ENCODE measurements around the gene S1PR3. TPM values are rescaled to one million over a fixed set of nuclear protein-coding genes. Genes with fewer than 3 reads are reported as not detected.

The S1PR3 gene
- total RNA-seq, 1 donor from 2014 or later = 4.5 TPM

DNA sequence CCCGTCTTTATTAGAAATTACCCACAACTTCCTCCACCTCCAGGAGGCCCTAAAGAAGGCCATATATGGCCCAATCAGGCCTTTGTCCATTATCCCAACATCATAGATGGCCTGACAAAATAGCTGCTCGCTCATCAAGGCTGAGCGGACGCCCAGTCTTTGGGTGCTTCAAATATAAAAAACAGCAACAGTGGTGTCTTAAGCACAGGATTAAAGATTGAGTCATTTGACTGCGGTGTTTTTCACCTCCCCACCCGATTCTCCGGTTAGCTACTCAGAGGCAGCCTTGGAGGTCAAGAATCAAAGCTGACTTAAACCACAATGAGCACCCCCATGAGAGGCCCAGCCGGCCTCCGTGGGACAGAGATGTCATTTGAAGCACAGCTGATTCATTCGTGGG, 18.8 kb downstream of the S1PR3 start:
- no peak overlapping the region for H3K4me3 Mint-ChIP-seq (ENCODE audit: unreplicated experiment)
- H3K27me3 Mint-ChIP-seq (ENCODE audit: low read depth) = peaks cover 7% of the 10 kb centered on the region
- H3K27ac Mint-ChIP-seq (ENCODE audit: unreplicated experiment) = no peak overlapping the region
- H3K9me3 Mint-ChIP-seq (ENCODE audit: low read depth) = no peaks in the 10 kb centered on the region
- H3K36me3 Mint-ChIP-seq (ENCODE audit: low read depth) = no peaks in the 10 kb centered on the region
- TF ChIP-seq, protein P1, sequence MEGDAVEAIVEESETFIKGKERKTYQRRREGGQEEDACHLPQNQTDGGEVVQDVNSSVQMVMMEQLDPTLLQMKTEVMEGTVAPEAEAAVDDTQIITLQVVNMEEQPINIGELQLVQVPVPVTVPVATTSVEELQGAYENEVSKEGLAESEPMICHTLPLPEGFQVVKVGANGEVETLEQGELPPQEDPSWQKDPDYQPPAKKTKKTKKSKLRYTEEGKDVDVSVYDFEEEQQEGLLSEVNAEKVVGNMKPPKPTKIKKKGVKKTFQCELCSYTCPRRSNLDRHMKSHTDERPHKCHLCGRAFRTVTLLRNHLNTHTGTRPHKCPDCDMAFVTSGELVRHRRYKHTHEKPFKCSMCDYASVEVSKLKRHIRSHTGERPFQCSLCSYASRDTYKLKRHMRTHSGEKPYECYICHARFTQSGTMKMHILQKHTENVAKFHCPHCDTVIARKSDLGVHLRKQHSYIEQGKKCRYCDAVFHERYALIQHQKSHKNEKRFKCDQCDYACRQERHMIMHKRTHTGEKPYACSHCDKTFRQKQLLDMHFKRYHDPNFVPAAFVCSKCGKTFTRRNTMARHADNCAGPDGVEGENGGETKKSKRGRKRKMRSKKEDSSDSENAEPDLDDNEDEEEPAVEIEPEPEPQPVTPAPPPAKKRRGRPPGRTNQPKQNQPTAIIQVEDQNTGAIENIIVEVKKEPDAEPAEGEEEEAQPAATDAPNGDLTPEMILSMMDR (IDR thresholded peaks at IDR 0.05) = no peak
- peaks cover 2% of the 10 kb centered on the region for H3K4me1 Mint-ChIP-seq (ENCODE audit: low read depth)
- no peak for DNase-seq (ENCODE audit: low spot score)

DNA sequence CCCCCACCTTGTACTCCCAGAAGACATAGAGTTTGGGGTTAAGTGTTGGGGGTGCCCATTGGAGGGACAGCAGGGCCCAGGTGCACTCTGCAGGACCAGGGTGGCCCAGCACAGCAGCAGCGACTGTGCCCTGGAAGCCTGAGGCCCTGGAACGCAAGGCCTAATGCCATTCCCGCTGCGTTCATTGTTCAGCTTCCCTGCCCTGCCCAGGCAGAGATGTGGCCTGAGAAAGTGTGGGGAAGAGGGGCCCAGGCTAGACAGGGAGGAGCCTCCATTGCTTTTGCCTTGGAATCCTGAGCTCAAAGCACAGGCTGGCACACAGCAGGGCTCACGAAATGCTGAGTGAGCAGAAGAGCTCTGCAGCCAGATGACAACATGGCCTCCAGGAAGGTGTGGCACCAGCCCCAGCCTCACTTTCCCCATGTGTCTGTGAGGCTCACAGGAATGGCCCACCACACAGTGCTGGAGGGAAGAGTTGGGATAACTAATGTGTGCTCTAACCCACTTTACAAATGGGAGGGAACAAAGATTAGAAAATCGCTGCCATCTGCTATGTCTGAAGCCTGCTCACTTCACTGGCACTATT, 19.4 kb downstream of the S1PR3 start:
- DNase-seq (ENCODE audit: low spot score) = no peak
- peaks cover 7% of the 10 kb centered on the region for H3K27me3 Mint-ChIP-seq (ENCODE audit: low read depth)
- H3K4me1 Mint-ChIP-seq (ENCODE audit: low read depth) = peaks cover 7% of the 10 kb centered on the region
- H3K9me3 Mint-ChIP-seq (ENCODE audit: low read depth) = no peaks in the 10 kb centered on the region
- H3K4me3 Mint-ChIP-seq (ENCODE audit: unreplicated experiment) = no peak overlapping the region
- TF ChIP-seq, protein P1 (IDR thresholded peaks at IDR 0.05) = no peak
- H3K36me3 Mint-ChIP-seq (ENCODE audit: low read depth) = no peaks in the 10 kb centered on the region
- H3K27ac Mint-ChIP-seq (ENCODE audit: unreplicated experiment) = no peak overlapping the region

- H3K9me3 Mint-ChIP-seq (ENCODE audit: low read depth) = no peaks in the 10 kb centered on the region
- no peak overlapping the region for H3K4me3 Mint-ChIP-seq (ENCODE audit: unreplicated experiment)
- TF ChIP-seq, protein P1 (IDR thresholded peaks at IDR 0.05) = no peak
- H3K27ac Mint-ChIP-seq (ENCODE audit: unreplicated experiment) = no peak overlapping the region
- DNase-seq (ENCODE audit: low spot score) = no peak
- peaks cover 7% of the 10 kb centered on the region for H3K27me3 Mint-ChIP-seq (ENCODE audit: low read depth)
- H3K4me1 Mint-ChIP-seq (ENCODE audit: low read depth) = peaks cover 8% of the 10 kb centered on the region
- H3K36me3 Mint-ChIP-seq (ENCODE audit: low read depth) = no peaks in the 10 kb centered on the region
Observed at GRCh38 chr9:89011683-89012082, 20.4 kb downstream of the S1PR3 start.

DNA sequence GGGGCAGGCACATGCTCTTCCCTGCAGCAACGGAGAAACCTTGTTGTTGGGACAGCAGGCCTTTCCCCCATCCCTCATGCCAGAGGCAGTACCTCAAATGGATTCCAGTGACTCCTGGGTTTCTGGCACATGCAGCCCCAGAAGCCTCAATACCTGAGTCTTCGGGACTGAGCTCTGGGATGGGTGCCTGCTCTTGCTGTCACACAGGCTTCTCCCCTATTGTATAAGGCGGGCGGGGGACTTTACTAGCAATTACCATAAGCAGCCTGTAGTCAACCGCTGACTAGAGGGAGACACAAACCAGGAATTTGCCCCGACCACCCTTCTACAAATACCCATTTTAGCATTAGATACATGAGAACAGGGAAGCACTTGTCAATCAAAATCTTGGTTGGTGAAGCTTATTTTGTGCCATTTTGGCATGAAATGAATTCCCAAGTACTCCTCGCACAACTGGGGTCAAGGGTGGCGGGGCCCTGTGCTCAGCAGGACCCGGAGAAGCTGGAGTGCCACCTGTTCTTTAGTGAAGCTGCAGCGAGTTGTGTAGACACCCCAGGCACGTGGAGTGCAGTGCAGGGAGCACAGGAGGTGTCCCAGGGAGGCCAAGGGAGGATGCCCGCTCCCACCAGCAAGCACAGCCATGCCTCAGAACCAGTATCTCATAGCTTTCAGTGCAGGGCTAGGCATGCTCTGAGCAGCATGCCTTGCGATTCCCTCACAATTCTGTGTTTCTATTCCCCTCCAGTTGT, 21.2 kb downstream of the S1PR3 start:
- H3K4me1 Mint-ChIP-seq (ENCODE audit: low read depth) = peaks cover 8% of the 10 kb centered on the region
- H3K36me3 Mint-ChIP-seq (ENCODE audit: low read depth) = no peaks in the 10 kb centered on the region
- H3K9me3 Mint-ChIP-seq (ENCODE audit: low read depth) = no peaks in the 10 kb centered on the region
- H3K27ac Mint-ChIP-seq (ENCODE audit: unreplicated experiment) = no peak overlapping the region
- no peak for DNase-seq (ENCODE audit: low spot score)
- H3K27me3 Mint-ChIP-seq (ENCODE audit: low read depth) = peaks cover 7% of the 10 kb centered on the region
- H3K4me3 Mint-ChIP-seq (ENCODE audit: unreplicated experiment) = no peak overlapping the region
- TF ChIP-seq, protein P1 (IDR thresholded peaks at IDR 0.05) = no peak

- no peak overlapping the region for H3K4me3 Mint-ChIP-seq (ENCODE audit: unreplicated experiment)
- peaks cover 3% of the 10 kb centered on the region for H3K27me3 Mint-ChIP-seq (ENCODE audit: low read depth)
- DNase-seq (ENCODE audit: low spot score) = no peak
- peaks cover 4% of the 10 kb centered on the region for H3K9me3 Mint-ChIP-seq (ENCODE audit: low read depth)
- no peaks in the 10 kb centered on the region for H3K36me3 Mint-ChIP-seq (ENCODE audit: low read depth)
- no peak overlapping the region for H3K27ac Mint-ChIP-seq (ENCODE audit: unreplicated experiment)
- H3K4me1 Mint-ChIP-seq (ENCODE audit: low read depth) = peaks cover 8% of the 10 kb centered on the region
- TF ChIP-seq, protein P1 (IDR thresholded peaks at IDR 0.05) = no peak
Observed at GRCh38 chr9:89013660-89014059, 22.4 kb downstream of the S1PR3 start.

Measured in chondrocyte (in vitro differentiated cells).